Stomach (tissue), 4 donors: ENCODE results near the gene TSPAN8.

ENCODE experiments used
- POLR2AphosphoS5 ChIP-seq, 3 donors: sonication (generic); formaldehyde crosslinking; IDR thresholded peaks; one replicate each; pipeline ENCODE4 v1.6.1; 2016; ENCODE audit warnings: antibody characterized with exemption in 3 of 3
- TF ChIP-seq, protein P1 (sequence below), 7 experiments: fragments of 450-650 bp in 4 of 7; fragments of 200-600 bp in 3 of 7; sonication (generic) in 3 of 7; IDR thresholded peaks; one replicate each; pipeline ENCODE4 v1.5.1; 2016 to 2019; ENCODE audit warnings: antibody characterized with exemption in 7 of 7, control low read depth in 2 of 7, mild to moderate bottlenecking in 1 of 7

DNA sequence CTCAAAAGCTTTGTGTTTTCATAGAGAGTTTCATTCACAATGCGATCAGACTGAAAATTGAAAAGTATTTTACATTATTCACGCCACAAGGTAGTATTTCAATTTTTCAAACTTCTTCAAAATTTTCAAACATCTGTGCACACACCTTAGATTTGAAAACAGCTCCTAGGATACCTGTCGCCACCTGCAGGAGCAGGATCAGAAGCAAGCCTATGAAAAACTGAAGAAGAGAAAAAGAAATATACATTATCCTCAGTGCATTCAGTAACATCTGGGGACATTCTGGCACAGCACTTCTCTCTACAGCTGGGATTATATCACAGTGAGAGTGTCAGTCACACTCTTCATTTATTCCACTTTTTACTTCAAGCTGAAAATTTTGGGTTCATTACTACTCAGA, 19.8 kb downstream of the TSPAN8 start:
- TF ChIP-seq POLR2AphosphoS5 (IDR thresholded peaks at IDR 0.05), result no peak
- TF ChIP-seq, protein P1, sequence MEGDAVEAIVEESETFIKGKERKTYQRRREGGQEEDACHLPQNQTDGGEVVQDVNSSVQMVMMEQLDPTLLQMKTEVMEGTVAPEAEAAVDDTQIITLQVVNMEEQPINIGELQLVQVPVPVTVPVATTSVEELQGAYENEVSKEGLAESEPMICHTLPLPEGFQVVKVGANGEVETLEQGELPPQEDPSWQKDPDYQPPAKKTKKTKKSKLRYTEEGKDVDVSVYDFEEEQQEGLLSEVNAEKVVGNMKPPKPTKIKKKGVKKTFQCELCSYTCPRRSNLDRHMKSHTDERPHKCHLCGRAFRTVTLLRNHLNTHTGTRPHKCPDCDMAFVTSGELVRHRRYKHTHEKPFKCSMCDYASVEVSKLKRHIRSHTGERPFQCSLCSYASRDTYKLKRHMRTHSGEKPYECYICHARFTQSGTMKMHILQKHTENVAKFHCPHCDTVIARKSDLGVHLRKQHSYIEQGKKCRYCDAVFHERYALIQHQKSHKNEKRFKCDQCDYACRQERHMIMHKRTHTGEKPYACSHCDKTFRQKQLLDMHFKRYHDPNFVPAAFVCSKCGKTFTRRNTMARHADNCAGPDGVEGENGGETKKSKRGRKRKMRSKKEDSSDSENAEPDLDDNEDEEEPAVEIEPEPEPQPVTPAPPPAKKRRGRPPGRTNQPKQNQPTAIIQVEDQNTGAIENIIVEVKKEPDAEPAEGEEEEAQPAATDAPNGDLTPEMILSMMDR (IDR thresholded peaks at IDR 0.05), result no peak
